Measurements from ENCODE around the gene EPM2AIP1. TPM values are rescaled to one million over a fixed set of nuclear protein-coding genes. Genes with fewer than 3 reads are reported as not detected.

EPM2AIP1 gene
- total and polyA plus RNA-seq, 2 of the 8 experiments (the other 6 are each of a cell fraction or from before 2014, with no cell fraction given): 6.6 to 9.0 TPM

GRCh38 chr3:37028329-37028728 lies 35.4 kb upstream of the EPM2AIP1 start:
- H3K36me3 ChIP-seq (ENCODE audit: control insufficient read depth in 2 of 4, insufficient read depth in 4 of 4, low read length in 3 of 4): peaks cover 17 to 77% (median 43%) of the 10 kb centered on the region in 4 experiments; a peak in 7 of 8 replicates
- H3K23ac ChIP-seq (ENCODE audit: insufficient read length): no peak overlapping the region
- no peaks in the 10 kb centered on the region for H3K27me3 ChIP-seq (replicated peaks in 1 of 4; ENCODE audit: control insufficient read depth in 3 of 4, extremely low read depth in 1 of 4, insufficient read depth in 3 of 4, low read length in 3 of 4)
- DNase-seq (ENCODE audit: low read depth in 1 of 2, low spot score in 2 of 2): no peak
- no peak overlapping the region for H3K4me2 ChIP-seq (ENCODE audit: insufficient read depth in 1 of 2, low read depth in 2 of 2, low read length in 2 of 2)
- no peaks in the 10 kb centered on the region for H3K79me2 ChIP-seq (ENCODE audit: control insufficient read depth in 1 of 2, insufficient read depth in 2 of 2, low read length in 2 of 2)
- H3K9me3 ChIP-seq (ENCODE audit: insufficient read depth in 2 of 2, low read depth in 1 of 2, low read length in 1 of 2): no peaks in the 10 kb centered on the region
- H4K91ac ChIP-seq (replicated peaks; ENCODE audit: insufficient read length, low read length): no peak overlapping the region
- H3K79me1 ChIP-seq (ENCODE audit: low read depth, low read length): peaks cover 6% of the 10 kb centered on the region; the same call in 1 of the 2 replicates
- H3K18ac ChIP-seq (ENCODE audit: extremely low read depth, low read length): no peak overlapping the region
- CTCF ChIA-PET (ENCODE audit: partially characterized antibody): interaction anchor here (0.7 to 1.0 kb wide), 2 partner anchors 22 to 271 kb away, joined by 3 read pairs; no protein-coding TSS in a partner anchor
- no peak for FAIRE-seq
- H4K20me1 ChIP-seq (replicated peaks in 1 of 2; ENCODE audit: control insufficient read depth in 1 of 2, insufficient read depth in 2 of 2, low read length in 2 of 2): no peaks in the 10 kb centered on the region
- POLR2A ChIA-PET (ENCODE audit: partially characterized antibody): interaction anchor here (0.6 to 0.8 kb wide), 3 partner anchors 11 to 1035 kb away, joined by 3 to 4 read pairs (median 3); no protein-coding TSS in a partner anchor
- H4K5ac ChIP-seq (ENCODE audit: insufficient read length, low read depth, low read length): no peak overlapping the region
- H3K4ac ChIP-seq (replicated peaks; ENCODE audit: insufficient read length, low read depth, low read length): no peak overlapping the region
- 93% methylated on average over 1 of the region's 1 CpG; no CpG with 5 or more reads in 1 of the 2 experiments for WGBS, 2 experiments (ENCODE audit: extremely low coverage in 1 of 2, insufficient coverage in 1 of 2, insufficient read length in 1 of 2, insufficient replicate concordance in 2 of 2, low coverage in 1 of 2, low lambda C conversion rate in 2 of 2, missing lambda C conversion rate in 1 of 2)
- H3K56ac ChIP-seq (replicated peaks; ENCODE audit: insufficient read length, low read depth, low read length): no peak overlapping the region
- H4K8ac ChIP-seq (ENCODE audit: extremely low read depth, insufficient read depth, low read length): no peak overlapping the region
- no peak overlapping the region for H2BK20ac ChIP-seq (ENCODE audit: low read length)
- H2BK5ac ChIP-seq (ENCODE audit: low read depth, low read length): no peak overlapping the region
- no peak overlapping the region for H3K14ac ChIP-seq (ENCODE audit: insufficient read length)
- H2BK15ac ChIP-seq (ENCODE audit: low read length): no peak overlapping the region
- H3K27ac ChIP-seq (ENCODE audit: low read depth, low read length): no peak overlapping the region
- no peak overlapping the region for H3K4me3 ChIP-seq (ENCODE audit: extremely low read depth in 1 of 4, insufficient read depth in 2 of 4, low read depth in 3 of 4, low read length in 4 of 4)
- H3K23me2 ChIP-seq (ENCODE audit: low read depth, low read length): no peaks in the 10 kb centered on the region
- no peak overlapping the region for H3K9ac ChIP-seq (replicated peaks in 1 of 4; ENCODE audit: extremely low read depth in 1 of 4, low read depth in 3 of 4, low read length in 3 of 4)
- H2AFZ ChIP-seq (ENCODE audit: low read length): no peak overlapping the region
- no peak overlapping the region for H2BK12ac ChIP-seq (ENCODE audit: low read depth, low read length)
- H2BK120ac ChIP-seq (replicated peaks; ENCODE audit: low read depth, low read length): no peak overlapping the region
- no peak overlapping the region for H2AK5ac ChIP-seq (ENCODE audit: low read depth, low read length)
- no peaks in the 10 kb centered on the region for H3K4me1 ChIP-seq (replicated peaks in 1 of 4; ENCODE audit: control insufficient read depth in 3 of 4, insufficient read depth in 4 of 4, low read length in 3 of 4)
- no peak for TF ChIP-seq SP2 (IDR thresholded peaks at IDR 0.05; ENCODE audit: low read length)
- TF ChIP-seq USF2 (IDR thresholded peaks at IDR 0.05; ENCODE audit: low read length): no peak
- no peak for TF ChIP-seq JUND (IDR thresholded peaks at IDR 0.05; ENCODE audit: low read length)
- no peak for TF ChIP-seq CREB1 (IDR thresholded peaks at IDR 0.05)
- TF ChIP-seq ZNF274 (IDR thresholded peaks at IDR 0.05; ENCODE audit: borderline replicate concordance, extremely low read depth, low read length): no peak
